ENCODE data around the gene OR4N5.
"Not testable (repeated sequence)": the region's sequence is repeated elsewhere in the genome, so short reads cannot be mapped to it uniquely, and the experiment has no call there.

DNA sequence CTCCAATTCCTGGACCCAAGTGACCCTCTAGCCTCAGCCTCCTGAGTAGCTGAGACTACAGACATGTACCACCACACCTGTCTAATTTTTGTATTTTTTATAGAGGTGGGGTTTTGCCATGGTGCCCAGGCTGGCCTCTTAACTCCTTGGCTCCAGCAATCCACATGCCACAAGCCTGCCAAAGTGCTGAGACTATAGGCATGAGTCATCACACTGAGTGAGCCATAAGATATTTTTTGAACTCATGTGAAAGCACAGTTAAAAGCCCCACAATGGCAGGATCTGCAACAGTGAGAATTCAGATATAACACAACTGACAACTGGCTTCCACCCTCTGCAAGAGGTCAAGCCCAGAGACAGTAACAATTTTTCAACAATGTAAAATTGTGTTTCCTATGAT lies 31.2 kb downstream of the OR4N5 start:
- TF ChIP-seq CTCF (IDR thresholded peaks at IDR 0.05); POLR2A (IDR thresholded peaks at IDR 0.05; ENCODE audit: low read depth); EP300 (IDR thresholded peaks at IDR 0.05): not testable (repeated sequence)

All from esophagus muscularis mucosa (tissue), 4 donors.